ENCODE results near the gene OLR1.
"Not testable (repeated sequence)": the region's sequence is repeated elsewhere in the genome, so short reads cannot be mapped to it uniquely, and the experiment has no call there.

OLR1 gene

GRCh38 chr12:10211101-10211939 lies 39.4 kb upstream of the OLR1 start:
- in situ Hi-C loops (cut with HindIII; ENCODE audit: low pct_unique_long_range_greater_than_20kb, low sequenced_read_pairs): no loop called here
- DNase-seq (ENCODE audit: low read depth in 1 of 2, low spot score in 1 of 2): no peak
- no peak for TF ChIP-seq JUND (IDR thresholded peaks at IDR 0.05; ENCODE audit: low read depth)

GRCh38 chr12:10210225-10210624 lies 38.3 kb upstream of the OLR1 start:
- no peak for TF ChIP-seq JUND (IDR thresholded peaks at IDR 0.05; ENCODE audit: low read depth)
- in situ Hi-C loops (cut with HindIII; ENCODE audit: low pct_unique_long_range_greater_than_20kb, low sequenced_read_pairs): no loop called here
- DNase-seq (ENCODE audit: low read depth in 1 of 2, low spot score in 1 of 2): no peak

- in situ Hi-C loops (cut with HindIII; ENCODE audit: low pct_unique_long_range_greater_than_20kb, low sequenced_read_pairs): no loop called here
- no peak for DNase-seq (ENCODE audit: low read depth in 1 of 2, low spot score in 1 of 2)
- no peak for TF ChIP-seq JUND (IDR thresholded peaks at IDR 0.05; ENCODE audit: low read depth)
Measured at GRCh38 chr12:10207136-10207535, 35.2 kb upstream of the OLR1 start.

- no peak for TF ChIP-seq JUND (IDR thresholded peaks at IDR 0.05; ENCODE audit: low read depth)
- in situ Hi-C loops (cut with HindIII; ENCODE audit: low pct_unique_long_range_greater_than_20kb, low sequenced_read_pairs): no loop called here
- DNase-seq (ENCODE audit: low read depth in 1 of 2, low spot score in 1 of 2): no peak
Measured at GRCh38 chr12:10205220-10205807, 33.4 kb upstream of the OLR1 start.

GRCh38 chr12:10204495-10204894 lies 32.6 kb upstream of the OLR1 start:
- in situ Hi-C loops (cut with HindIII; ENCODE audit: low pct_unique_long_range_greater_than_20kb, low sequenced_read_pairs); DNase-seq (ENCODE audit: low read depth in 1 of 2, low spot score in 1 of 2): not testable (repeated sequence)

- DNase-seq (ENCODE audit: low read depth in 1 of 2, low spot score in 1 of 2): no peak
- no peak for TF ChIP-seq JUND (IDR thresholded peaks at IDR 0.05; ENCODE audit: low read depth)
- in situ Hi-C loops (cut with HindIII; ENCODE audit: low pct_unique_long_range_greater_than_20kb, low sequenced_read_pairs): no loop called here
Measured at GRCh38 chr12:10197879-10198278, 25.9 kb upstream of the OLR1 start.

- no peak for TF ChIP-seq JUND (IDR thresholded peaks at IDR 0.05; ENCODE audit: low read depth)
- in situ Hi-C loops (cut with HindIII; ENCODE audit: low pct_unique_long_range_greater_than_20kb, low sequenced_read_pairs): no loop called here
- DNase-seq (ENCODE audit: low read depth in 1 of 2, low spot score in 1 of 2): no peak
Measured at GRCh38 chr12:10196210-10196609, 24.3 kb upstream of the OLR1 start.

- DNase-seq (ENCODE audit: low read depth in 1 of 2, low spot score in 1 of 2): no peak
- TF ChIP-seq JUND (IDR thresholded peaks at IDR 0.05; ENCODE audit: low read depth): no peak
- in situ Hi-C loops (cut with HindIII; ENCODE audit: low pct_unique_long_range_greater_than_20kb, low sequenced_read_pairs): no loop called here
Measured at GRCh38 chr12:10194160-10194670, 22.3 kb upstream of the OLR1 start.

- in situ Hi-C loops (cut with HindIII; ENCODE audit: low pct_unique_long_range_greater_than_20kb, low sequenced_read_pairs): no loop called here
- DNase-seq (ENCODE audit: low read depth in 1 of 2, low spot score in 1 of 2): no peak
- no peak; the same call in 1 of the 2 replicates for TF ChIP-seq JUND (IDR thresholded peaks at IDR 0.05; ENCODE audit: low read depth)
Measured at GRCh38 chr12:10191865-10192264, 19.9 kb upstream of the OLR1 start.

GRCh38 chr12:10190558-10191388 lies 18.8 kb upstream of the OLR1 start:
- peak in 1 of 2 experiments; percentile 69 for DNase-seq (ENCODE audit: low read depth in 1 of 2, low spot score in 1 of 2)
- no peak for TF ChIP-seq JUND (IDR thresholded peaks at IDR 0.05; ENCODE audit: low read depth)
- in situ Hi-C loops (cut with HindIII; ENCODE audit: low pct_unique_long_range_greater_than_20kb, low sequenced_read_pairs): no loop called here

GRCh38 chr12:10189653-10190052 lies 17.7 kb upstream of the OLR1 start:
- in situ Hi-C loops (cut with HindIII; ENCODE audit: low pct_unique_long_range_greater_than_20kb, low sequenced_read_pairs): no loop called here
- TF ChIP-seq JUND (IDR thresholded peaks at IDR 0.05; ENCODE audit: low read depth): no peak
- DNase-seq (ENCODE audit: low read depth in 1 of 2, low spot score in 1 of 2): peak in 1 of 2 experiments; percentile 47

- DNase-seq (ENCODE audit: low read depth in 1 of 2, low spot score in 1 of 2); in situ Hi-C loops (cut with HindIII; ENCODE audit: low pct_unique_long_range_greater_than_20kb, low sequenced_read_pairs): not testable (repeated sequence)
Measured at GRCh38 chr12:10186958-10187357, 15.0 kb upstream of the OLR1 start.

GRCh38 chr12:10186299-10186698 lies 14.4 kb upstream of the OLR1 start:
- in situ Hi-C loops (cut with HindIII; ENCODE audit: low pct_unique_long_range_greater_than_20kb, low sequenced_read_pairs): no loop called here
- TF ChIP-seq JUND (IDR thresholded peaks at IDR 0.05; ENCODE audit: low read depth): no peak
- no peak for DNase-seq (ENCODE audit: low read depth in 1 of 2, low spot score in 1 of 2)

Data from T47D (cell line).